Neural progenitor cell (in vitro differentiated cells): ENCODE results near the gene DEPDC4. TPM values are rescaled to one million over a fixed set of nuclear protein-coding genes. Genes with fewer than 3 reads are reported as not detected.

Experiments
- DNase-seq: peaks from one replicate; pipeline ENCODE4 v3.0.0-alpha.2; 2016; ENCODE audit warnings: low spot score
- H2AFZ ChIP-seq: fragments of 200-600 bp; sonication (generic); replicated peaks from 2 replicates; pipeline ENCODE4 v1.6.1; 2016; ENCODE audit warnings: antibody characterized with exemption
- H3F3A ChIP-seq: fragments of 200-600 bp; sonication (generic); 2 replicates; pipeline ENCODE4 v1.6.1; 2016; ENCODE audit warnings: antibody characterized with exemption, low read depth
- H3K27ac ChIP-seq: fragments of 200-600 bp; sonication (generic); 2 replicates; pipeline ENCODE4 v1.5.1; 2016; ENCODE audit warnings: mild to moderate bottlenecking
- H3K27me3 ChIP-seq: fragments of 200-600 bp; sonication (generic); 2 replicates; pipeline ENCODE4 v1.6.1; 2016; ENCODE audit warnings: mild to moderate bottlenecking, moderate library complexity
- H3K36me3 ChIP-seq: fragments of 200-600 bp; sonication (generic); 2 replicates; pipeline ENCODE4 v1.5.1; 2016
- H3K4me1 ChIP-seq: fragments of 200-600 bp; sonication (generic); 2 replicates; pipeline ENCODE4 v1.6.1; 2016; ENCODE audit warnings: mixed run types
- H3K4me2 ChIP-seq: fragments of 200-600 bp; sonication (generic); 2 replicates; pipeline ENCODE4 v1.6.1; 2016
- H3K4me3 ChIP-seq: fragments of 200-600 bp; sonication (generic); 2 replicates; pipeline ENCODE4 v1.5.1; 2016
- H3K79me2 ChIP-seq: fragments of 200-600 bp; sonication (generic); 2 replicates; pipeline ENCODE4 v1.6.1; 2016; ENCODE audit warnings: low read depth
- H3K9ac ChIP-seq: fragments of 200-600 bp; sonication (generic); 2 replicates; pipeline ENCODE4 v1.6.1; 2016
- H3K9me3 ChIP-seq: fragments of 200-600 bp; sonication (generic); 2 replicates; pipeline ENCODE4 v1.5.1; 2016; ENCODE audit warnings: low read depth
- H4K20me1 ChIP-seq: fragments of 200-600 bp; sonication (generic); 2 replicates; pipeline ENCODE4 v1.6.1; 2016; ENCODE audit warnings: low read depth
- H3K27ac Mint-ChIP-seq: 3 replicates; pipeline ENCODE4 v1.8.0; 2021; ENCODE audit warnings: mixed read lengths
- H3K27me3 Mint-ChIP-seq: 2 replicates; pipeline ENCODE4 v1.8.0; 2022; ENCODE audit warnings: low read depth, mild to moderate bottlenecking, inconsistent platforms, moderate library complexity, mixed read lengths; ENCODE audit not compliant: insufficient read depth
- H3K36me3 Mint-ChIP-seq: 3 replicates; pipeline ENCODE4 v1.8.0; 2021; ENCODE audit warnings: mixed read lengths
- H3K4me1 Mint-ChIP-seq: 3 replicates; pipeline ENCODE4 v1.8.0; 2021; ENCODE audit warnings: mixed read lengths
- H3K4me3 Mint-ChIP-seq: 3 replicates; pipeline ENCODE4 v1.8.0; 2021; ENCODE audit warnings: mild to moderate bottlenecking, moderate library complexity, mixed read lengths
- H3K9me3 Mint-ChIP-seq: 3 replicates; pipeline ENCODE4 v1.8.0; 2020; ENCODE audit warnings: mixed read lengths
- EZH2 ChIP-seq: fragments of 200-600 bp; sonication (generic); IDR thresholded peaks from 2 replicates; pipeline ENCODE4 v1.6.1; 2017; ENCODE audit warnings: antibody characterized with exemption, mild to moderate bottlenecking, moderate library complexity
- EZH2phosphoT487 ChIP-seq: fragments of 200-600 bp; sonication (generic); IDR thresholded peaks from 2 replicates; pipeline ENCODE4 v1.6.1; 2017; ENCODE audit warnings: antibody characterized with exemption
- total RNA-seq: library from RNA; depleted of rRNA; stranded (reverse); fragments of >200 nt; gene quantifications from 2 replicates; pipeline ENCODE4 v1.2.3, GENCODE V29; 2015; ENCODE audit warnings: low replicate concordance
- TF ChIP-seq, protein P1 (sequence below): fragments of 200-600 bp; sonication (generic); IDR thresholded peaks from 2 replicates; pipeline ENCODE4 v1.5.1; 2017; ENCODE audit warnings: antibody characterized with exemption, mild to moderate bottlenecking

The DEPDC4 gene
- total RNA-seq, 1 donor from 2014 or later = 4.2 TPM

DNA sequence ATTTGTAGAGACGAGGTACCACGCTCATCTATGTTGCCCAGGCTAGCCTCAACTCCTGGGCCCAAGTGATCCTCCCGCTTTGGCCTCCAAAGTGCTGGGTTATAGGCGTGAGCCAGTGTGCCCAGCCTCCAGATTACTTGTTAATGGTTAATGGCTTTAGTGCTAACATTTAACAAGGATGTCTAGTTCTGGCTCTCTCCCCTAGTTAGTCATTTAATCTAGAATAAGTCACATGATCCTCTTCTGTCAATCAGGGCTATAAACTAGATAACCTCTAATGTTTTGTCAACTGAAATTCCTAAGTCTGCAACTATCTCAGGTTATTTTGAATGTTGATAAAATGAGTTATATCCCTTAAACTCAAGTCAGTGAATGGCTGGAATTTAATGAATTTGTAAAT, 50.5 kb downstream of the DEPDC4 start:
- H3K4me2 ChIP-seq = no peak overlapping the region
- Mint-ChIP-seq H3K4me3 (no peak overlapping the region), H3K36me3 (peaks cover 2% of the 10 kb centered on the region), H3K9me3 (no peaks in the 10 kb centered on the region), H3K27me3 (no peaks in the 10 kb centered on the region), H3K4me1 (no peaks in the 10 kb centered on the region), H3K27ac (no peak overlapping the region)
- no peaks in the 10 kb centered on the region for H3K9me3 ChIP-seq
- H3K36me3 ChIP-seq = peaks cover 17% of the 10 kb centered on the region
- H3K27ac ChIP-seq = no peak overlapping the region
- H3K4me1 ChIP-seq = no peaks in the 10 kb centered on the region
- TF ChIP-seq, protein P1, sequence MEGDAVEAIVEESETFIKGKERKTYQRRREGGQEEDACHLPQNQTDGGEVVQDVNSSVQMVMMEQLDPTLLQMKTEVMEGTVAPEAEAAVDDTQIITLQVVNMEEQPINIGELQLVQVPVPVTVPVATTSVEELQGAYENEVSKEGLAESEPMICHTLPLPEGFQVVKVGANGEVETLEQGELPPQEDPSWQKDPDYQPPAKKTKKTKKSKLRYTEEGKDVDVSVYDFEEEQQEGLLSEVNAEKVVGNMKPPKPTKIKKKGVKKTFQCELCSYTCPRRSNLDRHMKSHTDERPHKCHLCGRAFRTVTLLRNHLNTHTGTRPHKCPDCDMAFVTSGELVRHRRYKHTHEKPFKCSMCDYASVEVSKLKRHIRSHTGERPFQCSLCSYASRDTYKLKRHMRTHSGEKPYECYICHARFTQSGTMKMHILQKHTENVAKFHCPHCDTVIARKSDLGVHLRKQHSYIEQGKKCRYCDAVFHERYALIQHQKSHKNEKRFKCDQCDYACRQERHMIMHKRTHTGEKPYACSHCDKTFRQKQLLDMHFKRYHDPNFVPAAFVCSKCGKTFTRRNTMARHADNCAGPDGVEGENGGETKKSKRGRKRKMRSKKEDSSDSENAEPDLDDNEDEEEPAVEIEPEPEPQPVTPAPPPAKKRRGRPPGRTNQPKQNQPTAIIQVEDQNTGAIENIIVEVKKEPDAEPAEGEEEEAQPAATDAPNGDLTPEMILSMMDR = no peak
- TF ChIP-seq EZH2 (no peak), EZH2phosphoT487 (no peak)
- DNase-seq = no peak
- H3K79me2 ChIP-seq = no peaks in the 10 kb centered on the region
- no peak overlapping the region for H3K9ac ChIP-seq
- no peaks in the 10 kb centered on the region for H4K20me1 ChIP-seq
- no peak overlapping the region for H3K4me3 ChIP-seq
- no peaks in the 10 kb centered on the region for H3K27me3 ChIP-seq
- no peak overlapping the region for H2AFZ ChIP-seq
- H3F3A ChIP-seq = no peaks in the 10 kb centered on the region

DNA sequence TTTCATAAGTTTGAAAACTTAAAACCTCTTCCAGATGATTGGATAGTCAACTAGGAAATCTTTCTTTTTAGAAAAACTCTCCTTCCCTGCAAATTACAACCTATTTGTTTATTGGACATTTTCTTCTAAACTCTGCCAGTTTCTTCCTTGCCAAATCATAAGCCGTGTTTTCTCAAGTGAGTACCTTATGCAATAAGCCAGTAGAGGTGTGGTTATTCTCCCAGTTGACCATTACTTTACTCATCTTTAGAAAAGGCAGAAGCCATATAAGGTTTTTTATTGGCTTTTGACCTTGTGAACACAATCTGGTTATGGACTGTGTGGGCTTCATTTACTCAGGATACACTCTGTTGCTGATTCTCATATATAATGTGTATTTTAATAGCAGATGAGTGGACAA, 51.7 kb downstream of the DEPDC4 start:
- no peaks in the 10 kb centered on the region for H3K9me3 Mint-ChIP-seq
- peaks cover 4% of the 10 kb centered on the region for H3K36me3 Mint-ChIP-seq
- no peaks in the 10 kb centered on the region for H3K27me3 ChIP-seq
- no peaks in the 10 kb centered on the region for H4K20me1 ChIP-seq
- no peaks in the 10 kb centered on the region for H3F3A ChIP-seq
- no peak overlapping the region for H3K4me3 ChIP-seq
- no peak overlapping the region for H3K27ac Mint-ChIP-seq
- H3K4me1 ChIP-seq = no peaks in the 10 kb centered on the region
- TF ChIP-seq EZH2 = no peak
- peaks cover 17% of the 10 kb centered on the region for H3K36me3 ChIP-seq
- no peaks in the 10 kb centered on the region for H3K4me1 Mint-ChIP-seq
- no peak overlapping the region for H3K4me3 Mint-ChIP-seq
- H3K27me3 Mint-ChIP-seq = no peaks in the 10 kb centered on the region
- H2AFZ ChIP-seq = no peak overlapping the region
- H3K79me2 ChIP-seq = no peaks in the 10 kb centered on the region
- no peak for DNase-seq
- no peak overlapping the region for H3K9ac ChIP-seq
- H3K9me3 ChIP-seq = no peaks in the 10 kb centered on the region
- no peak overlapping the region for H3K4me2 ChIP-seq
- H3K27ac ChIP-seq = no peak overlapping the region

DNA sequence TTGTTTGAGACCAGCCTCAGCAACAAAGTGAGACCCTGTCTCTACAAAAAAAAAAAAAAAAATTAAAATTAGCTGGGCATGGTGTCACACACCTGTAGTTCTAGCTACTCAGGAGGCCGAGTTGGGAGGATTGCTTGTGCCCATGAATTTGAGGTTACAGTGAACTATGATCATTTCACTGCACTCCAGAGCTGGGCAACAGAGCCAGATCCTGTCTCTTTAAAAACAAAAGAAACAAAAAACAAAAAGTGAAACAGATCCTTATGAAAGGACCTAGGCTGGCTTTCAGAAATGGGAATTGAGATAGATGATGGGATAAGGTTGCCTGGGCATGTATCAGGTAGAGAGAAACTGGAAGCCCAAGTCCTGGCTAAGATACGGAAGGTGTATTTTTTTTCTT, 52.4 kb downstream of the DEPDC4 start:
- DNase-seq = no peak
- Mint-ChIP-seq H3K27me3 (no peaks in the 10 kb centered on the region), H3K9me3 (no peaks in the 10 kb centered on the region), H3K27ac (no peak overlapping the region), H3K4me3 (no peak overlapping the region), H3K4me1 (no peaks in the 10 kb centered on the region), H3K36me3 (peaks cover 4% of the 10 kb centered on the region)
- no peaks in the 10 kb centered on the region for H4K20me1 ChIP-seq
- no peaks in the 10 kb centered on the region for H3K4me1 ChIP-seq
- H2AFZ ChIP-seq = no peak overlapping the region
- no peak overlapping the region for H3K27ac ChIP-seq
- H3K36me3 ChIP-seq = peaks cover 16% of the 10 kb centered on the region
- no peak overlapping the region for H3K4me3 ChIP-seq
- no peaks in the 10 kb centered on the region for H3F3A ChIP-seq
- no peaks in the 10 kb centered on the region for H3K27me3 ChIP-seq
- no peak overlapping the region for H3K4me2 ChIP-seq
- no peak for TF ChIP-seq EZH2phosphoT487
- TF ChIP-seq, protein P1 = no peak
- TF ChIP-seq EZH2 = no peak
- H3K9me3 ChIP-seq = no peaks in the 10 kb centered on the region
- no peak overlapping the region for H3K9ac ChIP-seq
- H3K79me2 ChIP-seq = no peaks in the 10 kb centered on the region

DNA sequence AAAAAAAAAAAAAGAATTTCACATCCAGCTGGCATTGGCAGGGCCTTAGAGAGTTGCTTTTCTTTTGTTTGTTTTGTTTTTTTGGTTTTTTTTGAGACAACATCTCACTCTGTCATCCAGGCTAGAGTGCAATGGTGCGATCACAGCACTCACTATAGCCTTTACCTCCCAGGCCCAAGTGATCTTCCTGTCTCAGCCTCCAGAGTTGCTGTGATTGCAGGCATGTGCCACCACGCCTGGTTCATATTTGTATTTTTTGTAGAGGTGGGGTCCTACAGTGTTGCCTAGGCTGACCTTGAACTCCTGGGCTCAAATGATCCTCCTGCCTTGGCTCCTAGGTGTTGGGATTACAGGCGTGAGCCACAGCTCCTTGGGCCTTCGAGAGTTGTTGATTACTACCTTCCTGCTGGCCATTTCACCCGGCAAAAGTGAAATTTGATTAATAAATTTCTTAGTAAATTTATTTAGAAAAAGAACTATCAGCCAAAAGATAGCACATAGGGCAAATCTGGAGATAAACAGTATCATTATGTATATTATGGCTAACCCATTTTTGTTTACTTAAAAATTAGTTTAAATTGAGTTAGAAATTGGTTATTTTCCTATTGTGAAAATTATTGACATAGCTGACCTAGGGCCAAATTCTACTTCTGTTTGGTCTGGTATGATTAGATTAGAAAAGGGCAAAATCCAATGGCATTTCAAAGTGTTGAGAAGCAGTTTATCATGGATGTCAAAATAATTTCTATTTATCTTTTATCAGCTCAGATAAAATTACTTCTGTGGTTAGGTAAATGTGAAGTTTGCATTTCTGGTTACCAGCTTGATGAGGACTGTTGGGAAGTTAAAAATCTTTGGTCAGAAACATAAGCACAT, 53.6 kb downstream of the DEPDC4 start:
- no peak for DNase-seq
- Histone ChIP-seq H4K20me1 (no peaks in the 10 kb centered on the region), H2AFZ (no peak overlapping the region), H3K36me3 (peaks cover 7% of the 10 kb centered on the region), H3K9me3 (no peaks in the 10 kb centered on the region), H3K27ac (no peak overlapping the region), H3K79me2 (no peaks in the 10 kb centered on the region), H3F3A (no peaks in the 10 kb centered on the region), H3K4me3 (no peak overlapping the region), H3K4me1 (no peaks in the 10 kb centered on the region), H3K27me3 (no peaks in the 10 kb centered on the region), H3K4me2 (no peak overlapping the region), H3K9ac (no peak overlapping the region)
- Mint-ChIP-seq H3K4me3 (no peak overlapping the region), H3K36me3 (peaks cover 4% of the 10 kb centered on the region), H3K27me3 (no peaks in the 10 kb centered on the region), H3K9me3 (no peaks in the 10 kb centered on the region), H3K4me1 (no peaks in the 10 kb centered on the region), H3K27ac (no peak overlapping the region)
- TF ChIP-seq EZH2 = no peak
- TF ChIP-seq, protein P1 = no peak
- TF ChIP-seq EZH2phosphoT487 = no peak
